GM12891 (cell line): ENCODE measurements around the gene OOSP4A.

ENCODE experiments used
- DNase-seq: peaks from one replicate; pipeline ENCODE4 v3.0.0; 2011; ENCODE audit warnings: low spot score; ENCODE audit not compliant: insufficient read length
- FAIRE-seq: peaks from 2 replicates; lab custom pipeline; 2011; peaks lifted over from hg19 to GRCh38; lab: Jason Lieb, UNC
- PAX5 ChIP-seq: IDR thresholded peaks from 2 replicates; pipeline ENCODE4 v1.6.1; 2011; ENCODE audit warnings: low read length, moderate library complexity, mild to moderate bottlenecking; ENCODE audit not compliant: insufficient read depth, severe bottlenecking
- POLR2A ChIP-seq: IDR thresholded peaks from 2 replicates; pipeline ENCODE4 v1.6.1; 2011; ENCODE audit warnings: low read depth, low read length, control low read depth
- POLR2AphosphoS5 ChIP-seq: IDR thresholded peaks from 2 replicates; pipeline ENCODE4 v1.6.1; 2011; ENCODE audit warnings: low read depth, low read length, control low read depth
- POU2F2 ChIP-seq: IDR thresholded peaks from 2 replicates; pipeline ENCODE4 v1.6.1; 2011; ENCODE audit warnings: low read depth, mild to moderate bottlenecking, control low read depth, low read length, moderate library complexity
- SPI1 ChIP-seq: IDR thresholded peaks from 2 replicates; pipeline ENCODE4 v1.6.1; 2011; ENCODE audit warnings: low read depth, low read length, control low read depth

The OOSP4A gene

DNA sequence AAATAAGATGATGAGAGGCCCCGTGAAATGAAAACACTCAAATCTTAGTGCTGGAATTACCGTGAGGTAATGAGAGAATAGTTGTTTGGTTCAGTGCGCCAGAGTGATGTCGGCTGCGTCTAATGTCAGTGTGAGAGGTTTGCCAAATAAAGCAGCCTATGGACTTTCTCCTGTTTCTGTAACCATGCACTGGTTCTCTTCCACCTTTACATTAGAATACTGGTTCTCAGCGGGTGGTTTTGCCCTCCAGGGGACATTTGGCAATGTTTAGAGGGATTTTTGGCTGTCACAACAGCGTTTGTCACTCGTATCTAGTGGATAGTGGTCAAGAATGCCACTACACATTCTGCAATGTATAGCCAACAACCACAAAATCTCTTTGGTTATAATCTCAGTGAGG, 54.2 kb downstream of the OOSP4A start:
- TF ChIP-seq POLR2AphosphoS5 (no peak), POLR2A (no peak), SPI1 (no peak), POU2F2 (no peak), PAX5 (no peak)
- no peak for FAIRE-seq
- DNase-seq = no peak
